ENCODE measurements around the gene TRIM33.

The TRIM33 gene

DNA sequence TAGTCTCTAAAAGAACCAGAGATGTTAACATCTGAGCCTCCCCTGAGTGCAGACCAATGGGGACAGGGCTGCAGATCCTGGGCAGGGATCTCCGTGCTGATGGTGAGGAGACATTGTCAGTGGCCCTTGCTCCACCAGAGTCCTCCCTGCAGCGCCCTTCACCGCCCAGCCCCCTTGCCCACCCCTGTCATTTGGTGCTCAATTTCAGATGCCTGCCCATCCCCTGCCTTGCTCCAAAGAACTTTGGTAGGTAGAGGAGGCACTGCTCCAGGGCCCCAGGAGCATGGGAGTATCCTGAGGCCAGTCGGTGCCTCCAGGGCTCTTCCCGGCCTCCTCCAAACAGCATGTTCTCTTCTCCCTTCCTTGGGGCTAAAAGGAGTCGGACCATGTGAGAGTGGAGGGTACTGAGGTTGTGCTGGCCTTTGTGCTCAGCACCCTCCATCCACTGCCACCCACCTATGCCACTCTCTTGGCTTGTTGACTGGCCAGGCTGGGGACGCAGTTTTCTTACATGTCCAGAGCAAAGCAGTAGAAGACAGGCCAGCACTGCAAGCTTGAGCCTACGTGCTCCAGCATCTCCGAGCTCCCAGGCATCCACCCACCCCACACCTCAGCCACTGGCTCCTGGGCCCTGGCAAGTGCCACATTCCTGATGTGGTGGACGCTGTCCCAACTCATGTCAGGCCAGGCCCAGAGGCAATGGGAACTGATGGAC is 160.1 kb downstream of the TRIM33 start:
- Mint-ChIP-seq H3K4me3 (no peak overlapping the region), H3K27me3 (no peaks in the 10 kb centered on the region), H3K27ac (no peak overlapping the region), H3K4me1 (ENCODE audit: low read depth) (peaks cover 23% of the 10 kb centered on the region), H3K36me3 (ENCODE audit: low read depth) (no peaks in the 10 kb centered on the region), H3K9me3 (no peaks in the 10 kb centered on the region)
- DNase-seq: no peak

DNA sequence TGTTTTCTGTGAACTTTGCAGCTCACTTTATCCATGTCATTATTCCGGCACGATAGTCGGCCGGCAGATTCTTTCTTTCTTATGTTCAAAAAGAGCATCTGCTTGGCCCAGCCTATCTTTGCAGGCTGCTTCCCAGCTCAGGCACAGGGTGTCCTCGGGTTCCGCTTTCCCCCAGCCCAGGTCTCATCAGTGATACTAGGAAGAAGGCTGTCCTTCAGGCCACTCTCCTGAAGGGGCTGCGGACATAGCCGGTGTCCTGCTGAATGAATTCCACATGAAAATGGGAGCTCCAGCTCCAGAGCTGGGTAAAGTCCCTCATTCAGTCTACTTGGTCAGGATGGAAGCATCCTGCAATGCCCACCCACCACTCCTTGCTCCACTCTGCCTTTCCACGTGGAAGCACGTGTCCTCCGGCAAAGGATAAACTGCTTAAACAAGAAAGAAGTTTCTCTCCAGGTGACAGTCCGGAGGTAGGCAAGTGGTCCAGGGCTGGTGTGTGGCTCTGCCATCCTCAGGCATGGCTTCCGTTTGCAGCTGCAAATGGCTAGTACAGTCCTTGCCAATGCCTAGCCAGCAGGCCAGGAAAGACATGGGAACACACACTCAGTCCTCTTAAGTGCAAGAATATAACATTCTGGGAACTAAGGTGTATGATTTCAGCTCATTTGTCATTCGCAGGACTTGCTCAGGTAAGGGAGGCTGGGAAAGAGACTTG is 161.0 kb downstream of the TRIM33 start:
- Mint-ChIP-seq H3K36me3 (ENCODE audit: low read depth) (no peaks in the 10 kb centered on the region), H3K27ac (no peak overlapping the region), H3K4me3 (no peak overlapping the region), H3K4me1 (ENCODE audit: low read depth) (peaks cover 26% of the 10 kb centered on the region), H3K9me3 (no peaks in the 10 kb centered on the region), H3K27me3 (no peaks in the 10 kb centered on the region)
- no peak for DNase-seq

DNA sequence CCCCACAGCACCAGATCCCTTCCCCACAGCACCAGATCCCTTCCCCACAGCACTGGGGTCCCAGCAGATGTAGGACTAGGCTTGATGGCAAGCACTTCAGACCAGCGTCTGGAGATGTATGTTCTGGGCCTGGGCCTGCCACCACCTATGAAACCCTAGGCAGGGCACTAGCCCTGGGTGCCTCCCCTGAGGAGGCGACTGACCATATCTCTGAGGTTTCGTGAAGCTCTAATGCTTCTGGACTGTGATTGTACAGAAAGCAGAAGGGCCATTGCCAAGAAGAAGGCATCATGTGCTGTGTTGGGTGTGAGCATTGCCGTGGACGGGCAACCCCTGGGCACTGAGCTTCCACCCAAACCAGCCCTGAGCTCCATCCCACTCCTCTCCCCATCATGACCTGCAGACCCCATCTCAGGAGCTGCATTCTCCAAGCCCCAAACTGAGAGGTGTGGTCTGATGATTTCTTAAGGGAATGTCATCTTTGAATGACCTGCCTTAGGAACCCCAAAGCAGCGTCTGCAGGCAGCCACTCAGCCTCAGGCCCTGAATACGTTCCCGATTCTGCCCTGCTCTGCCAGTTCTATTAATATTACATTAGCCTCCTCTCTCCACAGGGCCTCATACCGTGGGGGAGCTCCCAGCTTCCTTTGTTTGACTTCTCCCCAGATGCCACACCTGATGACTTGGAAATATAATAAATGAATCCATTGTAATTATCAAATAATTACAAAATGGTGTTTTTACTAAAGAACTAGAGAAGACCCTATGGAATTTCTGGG is 163.4 kb downstream of the TRIM33 start:
- Mint-ChIP-seq H3K27me3 (no peaks in the 10 kb centered on the region), H3K9me3 (no peaks in the 10 kb centered on the region), H3K27ac (no peak overlapping the region), H3K4me3 (no peak overlapping the region), H3K4me1 (ENCODE audit: low read depth) (peaks cover 23% of the 10 kb centered on the region), H3K36me3 (ENCODE audit: low read depth) (no peaks in the 10 kb centered on the region)
- DNase-seq: no peak

DNA sequence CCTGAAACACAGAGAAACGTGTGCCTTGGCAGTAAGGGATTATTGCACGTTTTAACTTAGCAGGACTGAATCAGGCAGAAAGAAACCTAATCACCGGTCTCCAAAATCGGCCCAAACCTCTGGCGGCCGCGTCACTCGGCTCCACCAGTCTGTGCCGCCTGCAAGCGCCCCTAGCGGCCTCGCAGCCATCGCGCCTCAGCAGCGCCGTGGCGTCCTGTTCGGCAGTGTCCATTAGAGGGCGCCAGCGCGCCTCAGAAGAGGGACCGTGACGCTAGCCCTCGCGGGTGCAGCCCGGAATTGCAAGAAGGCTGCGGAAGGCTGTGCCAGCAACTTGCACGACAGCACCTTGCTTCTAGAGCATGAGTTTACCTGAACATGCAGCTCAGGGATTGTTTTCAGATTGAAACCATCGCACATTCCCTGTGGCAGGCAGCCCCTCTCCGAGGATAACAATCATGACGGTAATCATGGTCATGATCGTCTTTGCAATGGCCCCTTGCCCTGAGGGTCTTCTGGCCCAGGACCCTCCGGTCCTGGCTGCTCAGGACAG is 164.4 kb downstream of the TRIM33 start:
- DNase-seq: peak; percentile 100
- Mint-ChIP-seq H3K4me1 (ENCODE audit: low read depth) (peaks cover 31% of the 10 kb centered on the region), H3K9me3 (peaks cover under 1% of the 10 kb centered on the region), H3K4me3 (peak overlapping the region; percentile 80), H3K27me3 (no peaks in the 10 kb centered on the region), H3K36me3 (ENCODE audit: low read depth) (no peaks in the 10 kb centered on the region), H3K27ac (peak overlapping the region; percentile 90)

DNA sequence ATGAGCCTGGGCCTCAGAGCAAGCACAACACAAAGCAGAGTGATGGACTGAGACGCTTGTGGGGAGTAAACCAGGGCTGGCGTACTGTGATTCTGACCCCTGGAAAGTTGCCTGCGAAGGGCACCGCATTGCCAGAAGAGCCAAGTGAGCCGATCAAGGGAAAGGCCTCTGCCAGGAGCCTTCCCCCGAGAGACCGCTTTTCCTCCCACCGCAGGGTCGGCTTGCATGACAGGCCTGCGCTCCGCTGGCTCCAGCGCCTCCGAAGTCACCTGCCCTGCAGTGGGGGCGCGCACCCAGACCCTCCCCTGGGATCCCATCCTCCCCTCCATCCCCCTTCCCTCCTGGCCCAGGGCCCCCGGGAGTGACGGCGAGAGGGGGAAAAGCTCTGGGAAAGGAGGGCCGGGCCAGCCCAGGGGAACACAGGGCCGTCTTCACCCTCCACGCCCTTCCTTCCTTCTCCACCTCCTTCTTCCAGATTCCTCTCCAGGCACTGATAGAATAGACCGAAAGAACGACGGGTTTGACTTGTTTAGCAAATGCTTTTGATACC is 165.0 kb downstream of the TRIM33 start:
- no peaks in the 10 kb centered on the region for H3K27me3 Mint-ChIP-seq
- no peaks in the 10 kb centered on the region for H3K36me3 Mint-ChIP-seq (ENCODE audit: low read depth)
- peaks cover 37% of the 10 kb centered on the region for H3K4me1 Mint-ChIP-seq (ENCODE audit: low read depth)
- peak overlapping the region; percentile 90 for H3K27ac Mint-ChIP-seq
- DNase-seq: peak; percentile 51
- H3K9me3 Mint-ChIP-seq: peaks cover 4% of the 10 kb centered on the region
- H3K4me3 Mint-ChIP-seq: peak overlapping the region; percentile 80

DNA sequence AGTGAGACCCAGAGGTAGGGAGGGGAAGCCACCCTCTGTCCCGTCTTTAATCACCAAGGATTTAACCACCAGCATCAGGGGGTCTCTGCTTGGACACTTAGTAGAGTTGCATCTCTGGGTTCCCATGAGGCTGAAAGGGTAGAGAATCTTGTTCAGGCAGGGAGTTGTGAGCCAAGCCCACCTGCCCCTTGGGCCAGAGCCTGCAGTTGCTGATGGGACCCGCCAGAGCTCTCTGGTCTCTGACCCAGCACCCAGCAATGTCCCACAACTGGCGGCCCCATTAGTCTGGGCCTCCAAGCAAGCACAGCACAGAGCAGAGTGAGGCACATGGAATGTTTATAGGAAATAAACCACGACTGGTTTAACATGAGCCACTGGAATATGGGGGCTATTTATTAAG is 166.3 kb downstream of the TRIM33 start:
- no peak for DNase-seq
- H3K9me3 Mint-ChIP-seq: peaks cover 4% of the 10 kb centered on the region
- no peak overlapping the region for H3K27ac Mint-ChIP-seq
- peaks cover 50% of the 10 kb centered on the region for H3K4me1 Mint-ChIP-seq (ENCODE audit: low read depth)
- H3K27me3 Mint-ChIP-seq: no peaks in the 10 kb centered on the region
- no peak overlapping the region for H3K4me3 Mint-ChIP-seq
- H3K36me3 Mint-ChIP-seq (ENCODE audit: low read depth): no peaks in the 10 kb centered on the region

All from activated T-cell treated with anti-CD3 and anti-CD28 coated beads, Interleukin-2, amount 50 U/mL, for 24 hours (primary cell).